Astrocyte (in vitro differentiated cells and primary cell): ENCODE measurements around the gene SMDT1.
"Not testable (repeated sequence)": the region's sequence is repeated elsewhere in the genome, so short reads cannot be mapped to it uniquely, and the experiment has no call there.

Source experiments
- EZH2 ChIP-seq: IDR thresholded peaks from 2 replicates; pipeline ENCODE4 v1.6.1; 2012; ENCODE audit warnings: mild to moderate bottlenecking, low read length, inconsistent platforms; ENCODE audit not compliant: insufficient read depth
- TF ChIP-seq, protein P1 (sequence below): IDR thresholded peaks from 2 replicates; pipeline ENCODE4 v1.5.1; 2011; ENCODE audit warnings: low read depth, mild to moderate bottlenecking, inconsistent platforms, low read length, moderate library complexity; ENCODE audit not compliant: insufficient read depth

DNA sequence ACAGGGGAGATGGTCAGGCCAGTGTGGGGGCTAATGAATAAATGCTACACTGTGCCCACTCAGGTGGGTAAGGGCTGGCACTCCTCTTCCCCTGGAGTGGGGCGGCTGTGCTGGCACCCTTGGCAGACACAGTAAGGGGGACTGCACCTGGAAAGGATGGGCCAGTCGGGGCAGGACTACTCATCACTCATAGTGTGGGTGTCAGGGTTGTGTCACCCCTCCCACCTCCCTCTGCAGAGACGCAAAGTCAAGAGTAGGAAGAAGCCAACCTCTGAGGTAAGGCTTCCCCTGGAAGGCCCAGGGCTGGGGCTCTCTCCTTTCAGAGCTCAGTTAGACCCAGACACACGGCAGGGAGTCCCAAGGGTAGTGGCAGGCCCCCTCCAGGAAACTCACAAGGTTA lies 44.0 kb downstream of the SMDT1 start:
- TF ChIP-seq, protein P1, sequence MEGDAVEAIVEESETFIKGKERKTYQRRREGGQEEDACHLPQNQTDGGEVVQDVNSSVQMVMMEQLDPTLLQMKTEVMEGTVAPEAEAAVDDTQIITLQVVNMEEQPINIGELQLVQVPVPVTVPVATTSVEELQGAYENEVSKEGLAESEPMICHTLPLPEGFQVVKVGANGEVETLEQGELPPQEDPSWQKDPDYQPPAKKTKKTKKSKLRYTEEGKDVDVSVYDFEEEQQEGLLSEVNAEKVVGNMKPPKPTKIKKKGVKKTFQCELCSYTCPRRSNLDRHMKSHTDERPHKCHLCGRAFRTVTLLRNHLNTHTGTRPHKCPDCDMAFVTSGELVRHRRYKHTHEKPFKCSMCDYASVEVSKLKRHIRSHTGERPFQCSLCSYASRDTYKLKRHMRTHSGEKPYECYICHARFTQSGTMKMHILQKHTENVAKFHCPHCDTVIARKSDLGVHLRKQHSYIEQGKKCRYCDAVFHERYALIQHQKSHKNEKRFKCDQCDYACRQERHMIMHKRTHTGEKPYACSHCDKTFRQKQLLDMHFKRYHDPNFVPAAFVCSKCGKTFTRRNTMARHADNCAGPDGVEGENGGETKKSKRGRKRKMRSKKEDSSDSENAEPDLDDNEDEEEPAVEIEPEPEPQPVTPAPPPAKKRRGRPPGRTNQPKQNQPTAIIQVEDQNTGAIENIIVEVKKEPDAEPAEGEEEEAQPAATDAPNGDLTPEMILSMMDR: not testable (repeated sequence)
- not testable (repeated sequence) for TF ChIP-seq EZH2
